ENCODE data around the gene CLEC16A. TPM values are rescaled to one million over a fixed set of nuclear protein-coding genes. Genes with fewer than 3 reads are reported as not detected.

Gene CLEC16A
- total RNA-seq, 4 donors from 2014 or later, result 20.3 to 25.7 (median 25.1) TPM

DNA sequence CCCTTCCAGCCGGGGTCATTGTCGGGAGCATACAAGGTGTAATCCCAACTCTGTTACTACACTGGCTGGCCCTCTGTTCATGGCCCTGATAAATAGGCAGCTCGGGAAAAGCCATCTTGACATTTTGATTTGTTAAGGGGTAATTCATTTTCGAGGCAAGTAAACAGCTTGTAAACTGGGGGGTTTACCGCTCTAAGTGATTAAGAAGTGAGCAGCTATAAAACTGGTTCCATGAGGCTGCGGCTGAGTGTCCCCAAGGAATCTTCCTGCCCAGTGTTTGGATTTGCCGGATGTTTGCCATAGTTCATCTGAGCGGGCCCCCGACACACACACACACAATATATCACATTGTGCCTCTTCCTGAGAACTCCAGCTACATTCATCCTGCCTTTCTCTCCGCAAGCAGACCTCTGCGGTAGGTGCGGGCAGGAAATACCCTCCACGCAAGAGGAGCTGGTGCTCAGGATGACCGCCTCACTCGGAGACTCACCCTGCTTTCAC is 219.4 kb downstream of the CLEC16A start:
- H3K27me3 ChIP-seq, result no peaks in the 10 kb centered on the region
- H3K4me3 ChIP-seq, result no peak overlapping the region
- DNase-seq, result no peak
- H3K27ac ChIP-seq, result peak overlapping the region in 1 of 4 donors; percentile 8
- TF ChIP-seq POLR2A (IDR thresholded peaks at IDR 0.05), result no peak
- TF ChIP-seq, protein P1, sequence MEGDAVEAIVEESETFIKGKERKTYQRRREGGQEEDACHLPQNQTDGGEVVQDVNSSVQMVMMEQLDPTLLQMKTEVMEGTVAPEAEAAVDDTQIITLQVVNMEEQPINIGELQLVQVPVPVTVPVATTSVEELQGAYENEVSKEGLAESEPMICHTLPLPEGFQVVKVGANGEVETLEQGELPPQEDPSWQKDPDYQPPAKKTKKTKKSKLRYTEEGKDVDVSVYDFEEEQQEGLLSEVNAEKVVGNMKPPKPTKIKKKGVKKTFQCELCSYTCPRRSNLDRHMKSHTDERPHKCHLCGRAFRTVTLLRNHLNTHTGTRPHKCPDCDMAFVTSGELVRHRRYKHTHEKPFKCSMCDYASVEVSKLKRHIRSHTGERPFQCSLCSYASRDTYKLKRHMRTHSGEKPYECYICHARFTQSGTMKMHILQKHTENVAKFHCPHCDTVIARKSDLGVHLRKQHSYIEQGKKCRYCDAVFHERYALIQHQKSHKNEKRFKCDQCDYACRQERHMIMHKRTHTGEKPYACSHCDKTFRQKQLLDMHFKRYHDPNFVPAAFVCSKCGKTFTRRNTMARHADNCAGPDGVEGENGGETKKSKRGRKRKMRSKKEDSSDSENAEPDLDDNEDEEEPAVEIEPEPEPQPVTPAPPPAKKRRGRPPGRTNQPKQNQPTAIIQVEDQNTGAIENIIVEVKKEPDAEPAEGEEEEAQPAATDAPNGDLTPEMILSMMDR (IDR thresholded peaks at IDR 0.05), result no peak
- peaks cover 0 to 25% (median 9%) of the 10 kb centered on the region in 3 donors for H3K4me1 ChIP-seq
- H3K36me3 ChIP-seq, result peaks cover 0 to 31% (median 4%) of the 10 kb centered on the region in 3 donors
- intact Hi-C loops (cut with DNase I), result no loop called here
- H3K9me3 ChIP-seq, result no peaks in the 10 kb centered on the region
- WGBS, 2 donors, result 87 to 93% methylated on average over 9 to 13 of the region's 15 CpGs

DNA sequence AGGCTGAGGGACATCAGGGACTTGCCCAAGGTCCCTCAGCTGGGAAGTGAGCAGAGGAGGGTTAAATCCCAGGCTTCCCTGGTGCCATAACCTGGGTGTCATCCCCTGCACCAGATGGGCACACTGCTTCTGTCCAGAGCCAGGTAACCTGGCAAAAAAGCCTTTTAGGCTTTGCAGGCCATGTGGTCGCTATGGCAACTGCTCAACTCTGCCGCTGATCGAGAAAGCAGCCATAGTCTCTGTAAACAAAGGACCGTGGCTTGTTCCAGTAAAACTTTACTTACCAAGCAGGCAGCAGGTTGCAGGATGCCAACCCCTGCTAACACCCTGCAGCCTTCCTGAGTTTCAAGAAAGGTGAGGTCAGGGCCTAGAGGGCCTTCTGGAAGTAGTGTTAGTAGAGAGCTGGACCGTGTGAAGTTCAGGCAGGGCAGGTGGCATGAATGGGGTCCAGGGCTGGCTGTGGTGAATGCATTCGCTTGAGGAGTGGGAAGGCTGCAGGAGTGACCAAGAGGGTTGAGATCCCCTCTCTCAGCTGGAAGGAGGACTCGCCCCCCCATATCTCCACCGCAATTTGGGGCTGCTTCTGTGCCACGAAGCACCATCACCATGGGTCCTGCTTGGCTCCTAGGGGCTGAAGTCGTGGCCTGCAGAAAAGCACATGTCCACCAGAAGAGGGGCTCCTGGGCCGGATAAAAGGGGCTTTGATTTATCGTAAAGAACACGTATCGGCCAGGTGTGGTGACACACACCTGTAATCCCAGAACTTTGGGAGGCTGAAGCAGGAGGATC is 220.3 kb downstream of the CLEC16A start:
- Histone ChIP-seq H3K36me3 (peaks cover 0 to 38% (median 4%) of the 10 kb centered on the region in 3 donors), H3K4me3 (no peak overlapping the region), H3K4me1 (peaks cover 0 to 28% (median 9%) of the 10 kb centered on the region in 3 donors), H3K9me3 (no peaks in the 10 kb centered on the region), H3K27me3 (no peaks in the 10 kb centered on the region), H3K27ac (peak overlapping the region in 1 of 4 donors; percentile 8)
- TF ChIP-seq POLR2A (IDR thresholded peaks at IDR 0.05), result no peak
- TF ChIP-seq, protein P1 (IDR thresholded peaks at IDR 0.05), result no peak
- DNase-seq, result no peak
- intact Hi-C loops (cut with DNase I), result no loop called here
- WGBS, 2 donors, result 83 to 90% methylated on average over 11 to 13 of the region's 14 CpGs

DNA sequence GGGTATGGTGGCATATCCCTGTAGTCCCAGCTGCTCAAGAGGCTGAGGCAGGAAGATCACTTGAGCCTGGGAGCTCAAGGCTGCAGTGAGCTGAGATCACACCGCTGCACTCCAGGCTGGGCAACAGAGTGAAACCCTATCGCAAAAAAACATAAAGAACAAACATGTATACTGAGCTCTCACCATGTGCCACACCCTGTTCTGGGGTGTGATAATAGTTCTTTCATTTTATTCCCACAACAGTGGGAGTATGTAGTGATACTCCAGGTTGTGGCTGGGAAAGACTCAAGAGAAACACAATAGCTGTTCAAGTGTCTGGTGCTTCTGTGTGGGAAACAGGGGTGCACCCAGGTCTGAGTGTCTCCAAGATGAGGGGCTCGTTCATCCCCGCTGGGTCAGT is 221.0 kb downstream of the CLEC16A start:
- 84 to 100% methylated on average over 2 of the region's 4 CpGs for WGBS, 2 donors
- H3K4me1 ChIP-seq, result peaks cover 0 to 28% (median 9%) of the 10 kb centered on the region in 3 donors
- no peak overlapping the region for H3K27ac ChIP-seq
- DNase-seq, result no peak
- intact Hi-C loops (cut with DNase I), result no loop called here
- H3K36me3 ChIP-seq, result peaks cover 0 to 45% (median 4%) of the 10 kb centered on the region in 3 donors
- no peaks in the 10 kb centered on the region for H3K27me3 ChIP-seq
- TF ChIP-seq, protein P1 (IDR thresholded peaks at IDR 0.05), result no peak
- no peak for TF ChIP-seq POLR2A (IDR thresholded peaks at IDR 0.05)
- H3K4me3 ChIP-seq, result no peak overlapping the region
- no peaks in the 10 kb centered on the region for H3K9me3 ChIP-seq

DNA sequence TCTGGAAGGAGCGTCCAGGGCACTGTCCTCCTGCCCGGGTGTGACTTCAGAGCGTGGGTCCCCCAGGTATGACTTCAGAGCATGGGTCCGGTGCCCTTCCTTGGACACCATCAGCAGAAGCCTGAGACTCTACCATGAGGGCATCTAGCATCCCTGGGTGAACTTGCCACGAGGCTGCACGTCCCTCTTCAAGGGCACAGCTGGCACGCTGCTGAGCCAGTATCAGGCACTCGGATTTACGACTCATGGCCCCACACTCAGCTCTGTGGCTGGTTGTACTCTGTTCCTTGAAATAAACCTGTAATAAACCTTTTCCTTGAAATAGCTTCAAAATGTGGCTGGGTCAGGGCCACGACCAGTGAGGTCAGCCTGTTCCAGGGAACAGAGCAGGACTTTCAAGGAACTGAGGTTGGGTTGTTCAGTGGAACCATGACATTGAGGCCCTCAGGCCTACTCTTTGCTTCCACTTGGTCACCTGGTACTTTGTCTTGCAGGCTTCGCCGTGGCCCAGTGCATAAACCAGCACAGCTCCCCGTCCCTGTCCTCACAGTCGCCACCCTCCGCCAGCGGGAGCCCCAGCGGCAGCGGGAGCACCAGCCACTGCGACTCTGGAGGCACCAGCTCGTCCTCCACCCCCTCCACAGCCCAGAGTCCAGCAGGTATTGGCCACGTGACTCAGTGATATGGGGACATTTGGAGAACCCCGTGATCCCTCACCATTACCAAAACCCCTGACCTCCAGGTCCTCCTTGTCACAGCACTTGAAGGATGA is 221.7 kb downstream of the CLEC16A start:
- Histone ChIP-seq H3K4me1 (peaks cover 0 to 24% (median 9%) of the 10 kb centered on the region in 3 donors), H3K4me3 (no peak overlapping the region), H3K27ac (no peak overlapping the region), H3K36me3 (peaks cover 0 to 51% (median 7%) of the 10 kb centered on the region in 3 donors), H3K9me3 (no peaks in the 10 kb centered on the region), H3K27me3 (no peaks in the 10 kb centered on the region)
- no peak for TF ChIP-seq POLR2A (IDR thresholded peaks at IDR 0.05)
- TF ChIP-seq, protein P1 (IDR thresholded peaks at IDR 0.05), result no peak
- no peak for DNase-seq
- WGBS, 2 donors, result 90 to 91% methylated on average over 9 to 16 of the region's 22 CpGs
- intact Hi-C loops (cut with DNase I), result no loop called here

DNA sequence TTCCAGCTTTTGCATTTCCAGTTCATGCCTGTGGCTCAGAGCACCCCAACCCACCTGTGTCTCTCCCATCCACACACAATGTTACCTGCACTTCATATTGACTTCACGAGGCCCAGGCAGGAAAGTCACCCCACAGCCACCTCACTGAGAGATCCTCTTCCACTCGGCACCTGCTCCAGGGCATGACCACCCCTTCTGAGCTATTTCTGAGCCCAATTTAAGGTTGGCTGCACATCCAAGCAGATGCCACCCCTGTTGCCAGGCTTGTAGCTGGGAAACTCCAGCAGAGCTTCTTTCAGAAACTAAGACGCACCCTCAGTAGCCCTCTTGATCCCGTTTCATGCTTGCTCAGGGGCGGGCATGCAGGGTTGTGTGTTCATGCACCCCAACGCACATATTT is 223.2 kb downstream of the CLEC16A start:
- H3K4me3 ChIP-seq, result no peak overlapping the region
- no peak for TF ChIP-seq POLR2A (IDR thresholded peaks at IDR 0.05)
- TF ChIP-seq, protein P1 (IDR thresholded peaks at IDR 0.05), result no peak
- H3K27ac ChIP-seq, result no peak overlapping the region
- peaks cover 0 to 51% (median 8%) of the 10 kb centered on the region in 3 donors for H3K36me3 ChIP-seq
- H3K27me3 ChIP-seq, result no peaks in the 10 kb centered on the region
- no peak for DNase-seq
- H3K9me3 ChIP-seq, result no peaks in the 10 kb centered on the region
- H3K4me1 ChIP-seq, result peaks cover 0 to 9% (median 3%) of the 10 kb centered on the region in 3 donors
- intact Hi-C loops (cut with DNase I), result no loop called here
- 90 to 99% methylated on average over 6 of the region's 6 CpGs for WGBS, 2 donors
